Measurements from ENCODE around the gene KLF13.

Gene KLF13

GRCh38 chr15:31300981-31301672 is 25.5 kb upstream of the KLF13 start:
- no peak for DNase-seq

- DNase-seq: no peak
Measured at GRCh38 chr15:31301673-31301990, 25.0 kb upstream of the KLF13 start.

GRCh38 chr15:31302029-31302657 is 24.5 kb upstream of the KLF13 start:
- no peak for DNase-seq

GRCh38 chr15:31302778-31303725 is 23.6 kb upstream of the KLF13 start:
- no peak for DNase-seq

- DNase-seq: no peak
Measured at GRCh38 chr15:31303726-31304648, 22.6 kb upstream of the KLF13 start.

- no peak for DNase-seq
Measured at GRCh38 chr15:31304751-31305365, 21.8 kb upstream of the KLF13 start.

GRCh38 chr15:31305375-31305774 is 21.3 kb upstream of the KLF13 start:
- DNase-seq: no peak

- DNase-seq: no peak
Measured at GRCh38 chr15:31305796-31306425, 20.7 kb upstream of the KLF13 start.

- DNase-seq: peak; percentile 29
Measured at GRCh38 chr15:31306426-31307269, 20.0 kb upstream of the KLF13 start.

- DNase-seq: no peak
Measured at GRCh38 chr15:31307270-31308184, 19.1 kb upstream of the KLF13 start.

- no peak for DNase-seq
Measured at GRCh38 chr15:31308185-31308639, 18.4 kb upstream of the KLF13 start.

- no peak for DNase-seq
Measured at GRCh38 chr15:31309893-31310606, 16.6 kb upstream of the KLF13 start.

- DNase-seq: no peak
Measured at GRCh38 chr15:31311735-31312619, 14.7 kb upstream of the KLF13 start.

GRCh38 chr15:31313223-31313622 is 13.4 kb upstream of the KLF13 start:
- DNase-seq: no peak

- no peak for DNase-seq
Measured at GRCh38 chr15:31314380-31314779, 12.3 kb upstream of the KLF13 start.

GRCh38 chr15:31316135-31316795 is 10.4 kb upstream of the KLF13 start:
- DNase-seq: no peak

- DNase-seq: no peak
Measured at GRCh38 chr15:31317017-31317416, 9.6 kb upstream of the KLF13 start.
